Activated CD4-positive, alpha-beta memory T cell treated with anti-CD3 and anti-CD28 coated beads, Interleukin-2, amount 10 ng/mL, durations not matched to agents 7 days and 5 days (primary cell): Measurements from ENCODE around the gene ZNF521. TPM values are rescaled to one million over a fixed set of nuclear protein-coding genes. Genes with fewer than 3 reads are reported as not detected.

Experiments used
- CTCF ChIA-PET: fragments of 350-600 bp; sonication (Branson Sonifier 250); formaldehyde crosslinking; loops from one replicate; lab custom pipeline; 2021; ENCODE audit warnings: antibody characterized with exemption, inconsistent platforms; lab: Charles Lee
- POLR2A ChIA-PET: fragments of 350-600 bp; sonication (Branson Sonifier 250); formaldehyde crosslinking; loops from one replicate; lab custom pipeline; 2021; ENCODE audit warnings: antibody characterized with exemption; lab: Charles Lee
- DNase-seq: peaks from one replicate; pipeline ENCODE4 v3.0.0-alpha.2; 2020
- H3K27ac Mint-ChIP-seq: one replicate; pipeline ENCODE4 v1.8.0; 2021; ENCODE audit warnings: mild to moderate bottlenecking, mixed read lengths
- H3K27me3 Mint-ChIP-seq: one replicate; pipeline ENCODE4 v1.8.0; 2021; ENCODE audit warnings: mixed read lengths
- H3K36me3 Mint-ChIP-seq: one replicate; pipeline ENCODE4 v1.8.0; 2021; ENCODE audit warnings: low read depth, mixed read lengths
- H3K4me1 Mint-ChIP-seq: one replicate; pipeline ENCODE4 v1.8.0; 2021; ENCODE audit warnings: mixed read lengths
- H3K4me3 Mint-ChIP-seq: one replicate; pipeline ENCODE4 v1.8.0; 2021; ENCODE audit warnings: mild to moderate bottlenecking, mixed read lengths
- H3K9me3 Mint-ChIP-seq: one replicate; pipeline ENCODE4 v1.8.0; 2021; ENCODE audit warnings: mixed read lengths
- total RNA-seq, 2 experiments: library from RNA; stranded (reverse); gene quantifications; one replicate each; pipeline ENCODE4 v1.2.3, GENCODE V29; 2021

The ZNF521 gene
- total RNA-seq, 2 experiments from 2014 or later: not detected

GRCh38 chr18:25077944-25078723, 273.8 kb downstream of the ZNF521 start:
- Mint-ChIP-seq H3K27ac (no peak overlapping the region), H3K4me1 (no peaks in the 10 kb centered on the region), H3K36me3 (no peaks in the 10 kb centered on the region), H3K27me3 (no peaks in the 10 kb centered on the region), H3K9me3 (peaks cover 3% of the 10 kb centered on the region), H3K4me3 (no peak overlapping the region)
- DNase-seq: no peak
- ChIA-PET CTCF (no interaction called here), POLR2A (no interaction called here)

GRCh38 chr18:25077038-25077943, 274.7 kb downstream of the ZNF521 start:
- CTCF ChIA-PET: no interaction called here
- POLR2A ChIA-PET: no interaction called here
- Mint-ChIP-seq H3K27ac (no peak overlapping the region), H3K4me3 (no peak overlapping the region), H3K9me3 (peaks cover 3% of the 10 kb centered on the region), H3K4me1 (no peaks in the 10 kb centered on the region), H3K36me3 (no peaks in the 10 kb centered on the region), H3K27me3 (no peaks in the 10 kb centered on the region)
- no peak for DNase-seq

GRCh38 chr18:25075783-25076182, 276.2 kb downstream of the ZNF521 start:
- Mint-ChIP-seq H3K36me3 (no peaks in the 10 kb centered on the region), H3K27ac (no peak overlapping the region), H3K9me3 (no peaks in the 10 kb centered on the region), H3K4me3 (no peak overlapping the region), H3K27me3 (no peaks in the 10 kb centered on the region), H3K4me1 (no peaks in the 10 kb centered on the region)
- no peak for DNase-seq
- CTCF ChIA-PET: no interaction called here
- POLR2A ChIA-PET: no interaction called here

- Mint-ChIP-seq H3K4me3 (no peak overlapping the region), H3K36me3 (no peaks in the 10 kb centered on the region), H3K27ac (no peak overlapping the region), H3K4me1 (no peaks in the 10 kb centered on the region), H3K27me3 (no peaks in the 10 kb centered on the region), H3K9me3 (no peaks in the 10 kb centered on the region)
- POLR2A ChIA-PET: no interaction called here
- no peak for DNase-seq
- CTCF ChIA-PET: no interaction called here
Measured at GRCh38 chr18:25075331-25075730, 276.6 kb downstream of the ZNF521 start.

GRCh38 chr18:25074925-25075324, 277.0 kb downstream of the ZNF521 start:
- CTCF ChIA-PET: no interaction called here
- no peak for DNase-seq
- H3K27me3 Mint-ChIP-seq: no peaks in the 10 kb centered on the region
- H3K36me3 Mint-ChIP-seq: no peaks in the 10 kb centered on the region
- POLR2A ChIA-PET: no interaction called here
- no peaks in the 10 kb centered on the region for H3K4me1 Mint-ChIP-seq
- H3K9me3 Mint-ChIP-seq: no peaks in the 10 kb centered on the region
- no peak overlapping the region for H3K27ac Mint-ChIP-seq
- H3K4me3 Mint-ChIP-seq: no peak overlapping the region

GRCh38 chr18:25072205-25072604, 279.8 kb downstream of the ZNF521 start:
- no peaks in the 10 kb centered on the region for H3K36me3 Mint-ChIP-seq
- CTCF ChIA-PET: no interaction called here
- no peaks in the 10 kb centered on the region for H3K9me3 Mint-ChIP-seq
- POLR2A ChIA-PET: no interaction called here
- no peaks in the 10 kb centered on the region for H3K4me1 Mint-ChIP-seq
- H3K27me3 Mint-ChIP-seq: no peaks in the 10 kb centered on the region
- no peak overlapping the region for H3K4me3 Mint-ChIP-seq
- no peak overlapping the region for H3K27ac Mint-ChIP-seq
- no peak for DNase-seq

- no peaks in the 10 kb centered on the region for H3K27me3 Mint-ChIP-seq
- no peak overlapping the region for H3K27ac Mint-ChIP-seq
- POLR2A ChIA-PET: no interaction called here
- DNase-seq: no peak
- H3K4me1 Mint-ChIP-seq: no peaks in the 10 kb centered on the region
- no peaks in the 10 kb centered on the region for H3K9me3 Mint-ChIP-seq
- CTCF ChIA-PET: no interaction called here
- no peak overlapping the region for H3K4me3 Mint-ChIP-seq
- no peaks in the 10 kb centered on the region for H3K36me3 Mint-ChIP-seq
Measured at GRCh38 chr18:25067275-25068025, 284.5 kb downstream of the ZNF521 start.

GRCh38 chr18:25066516-25066915, 285.4 kb downstream of the ZNF521 start:
- H3K27ac Mint-ChIP-seq: no peak overlapping the region
- POLR2A ChIA-PET: no interaction called here
- no peaks in the 10 kb centered on the region for H3K4me1 Mint-ChIP-seq
- no peak for DNase-seq
- no peak overlapping the region for H3K4me3 Mint-ChIP-seq
- H3K36me3 Mint-ChIP-seq: no peaks in the 10 kb centered on the region
- CTCF ChIA-PET: no interaction called here
- H3K27me3 Mint-ChIP-seq: no peaks in the 10 kb centered on the region
- no peaks in the 10 kb centered on the region for H3K9me3 Mint-ChIP-seq

GRCh38 chr18:25062720-25063119, 289.2 kb downstream of the ZNF521 start:
- ChIA-PET CTCF (no interaction called here), POLR2A (no interaction called here)
- no peak overlapping the region for H3K27ac Mint-ChIP-seq
- no peaks in the 10 kb centered on the region for H3K4me1 Mint-ChIP-seq
- DNase-seq: no peak
- no peaks in the 10 kb centered on the region for H3K9me3 Mint-ChIP-seq
- no peaks in the 10 kb centered on the region for H3K27me3 Mint-ChIP-seq
- H3K4me3 Mint-ChIP-seq: no peak overlapping the region
- H3K36me3 Mint-ChIP-seq: no peaks in the 10 kb centered on the region

- Mint-ChIP-seq H3K9me3 (no peaks in the 10 kb centered on the region), H3K27me3 (no peaks in the 10 kb centered on the region), H3K4me1 (no peaks in the 10 kb centered on the region), H3K27ac (no peak overlapping the region), H3K36me3 (no peaks in the 10 kb centered on the region), H3K4me3 (no peak overlapping the region)
- ChIA-PET POLR2A (no interaction called here), CTCF (no interaction called here)
- no peak for DNase-seq
Measured at GRCh38 chr18:25061395-25061794, 290.6 kb downstream of the ZNF521 start.

- Mint-ChIP-seq H3K4me3 (no peak overlapping the region), H3K27ac (no peak overlapping the region), H3K27me3 (no peaks in the 10 kb centered on the region), H3K9me3 (peaks cover 3% of the 10 kb centered on the region), H3K36me3 (no peaks in the 10 kb centered on the region), H3K4me1 (no peaks in the 10 kb centered on the region)
- ChIA-PET POLR2A (no interaction called here), CTCF (no interaction called here)
- DNase-seq: no peak
Measured at GRCh38 chr18:25058521-25058920, 293.4 kb downstream of the ZNF521 start.

- DNase-seq: no peak
- Mint-ChIP-seq H3K27me3 (no peaks in the 10 kb centered on the region), H3K27ac (no peak overlapping the region), H3K4me3 (no peak overlapping the region), H3K36me3 (no peaks in the 10 kb centered on the region), H3K9me3 (peaks cover 3% of the 10 kb centered on the region), H3K4me1 (no peaks in the 10 kb centered on the region)
- POLR2A ChIA-PET: no interaction called here
- CTCF ChIA-PET: no interaction called here
Measured at GRCh38 chr18:25057491-25058050, 294.4 kb downstream of the ZNF521 start.

- Mint-ChIP-seq H3K27me3 (no peaks in the 10 kb centered on the region), H3K9me3 (peaks cover 3% of the 10 kb centered on the region), H3K4me1 (no peaks in the 10 kb centered on the region), H3K36me3 (no peaks in the 10 kb centered on the region), H3K27ac (no peak overlapping the region), H3K4me3 (no peak overlapping the region)
- ChIA-PET POLR2A (no interaction called here), CTCF (no interaction called here)
- DNase-seq: no peak
Measured at GRCh38 chr18:25056429-25056828, 295.5 kb downstream of the ZNF521 start.
